GM19025 (cell line): Measurements from ENCODE around the gene CEP192.

Experiments
- ATAC-seq: cut with Tn5 transposase; IDR thresholded peaks from one replicate; pipeline ENCODE4 v1.9.1; 2021; ENCODE audit warnings: mild to moderate bottlenecking, low read depth, moderate library complexity; ENCODE audit not compliant: unreplicated experiment

Gene CEP192

GRCh38 chr18:13138420-13139139, 147.4 kb downstream of the CEP192 start:
- ATAC-seq: no peak

- ATAC-seq: no peak
Measured at GRCh38 chr18:13139885-13140450, 148.8 kb downstream of the CEP192 start.

GRCh38 chr18:13141209-13141608, 150.0 kb downstream of the CEP192 start:
- ATAC-seq: no peak

GRCh38 chr18:13145636-13146190, 154.6 kb downstream of the CEP192 start:
- ATAC-seq: no peak

GRCh38 chr18:13147130-13147529, 156.0 kb downstream of the CEP192 start:
- no peak for ATAC-seq

GRCh38 chr18:13151656-13152055, 160.5 kb downstream of the CEP192 start:
- ATAC-seq: no peak

GRCh38 chr18:13158428-13158827, 167.3 kb downstream of the CEP192 start:
- ATAC-seq: no peak

- ATAC-seq: no peak
Measured at GRCh38 chr18:13159579-13159978, 168.4 kb downstream of the CEP192 start.

- no peak for ATAC-seq
Measured at GRCh38 chr18:13161276-13161899, 170.2 kb downstream of the CEP192 start.

- no peak for ATAC-seq
Measured at GRCh38 chr18:13163167-13163927, 172.2 kb downstream of the CEP192 start.

GRCh38 chr18:13164406-13164805, 173.2 kb downstream of the CEP192 start:
- no peak for ATAC-seq

- no peak for ATAC-seq
Measured at GRCh38 chr18:13165636-13166423, 174.7 kb downstream of the CEP192 start.

GRCh38 chr18:13173578-13174145, 182.5 kb downstream of the CEP192 start:
- ATAC-seq: no peak
